Measurements from ENCODE around the gene WDR18.
"Not testable (repeated sequence)": the region's sequence is repeated elsewhere in the genome, so short reads cannot be mapped to it uniquely, and the experiment has no call there.

The WDR18 gene

DNA sequence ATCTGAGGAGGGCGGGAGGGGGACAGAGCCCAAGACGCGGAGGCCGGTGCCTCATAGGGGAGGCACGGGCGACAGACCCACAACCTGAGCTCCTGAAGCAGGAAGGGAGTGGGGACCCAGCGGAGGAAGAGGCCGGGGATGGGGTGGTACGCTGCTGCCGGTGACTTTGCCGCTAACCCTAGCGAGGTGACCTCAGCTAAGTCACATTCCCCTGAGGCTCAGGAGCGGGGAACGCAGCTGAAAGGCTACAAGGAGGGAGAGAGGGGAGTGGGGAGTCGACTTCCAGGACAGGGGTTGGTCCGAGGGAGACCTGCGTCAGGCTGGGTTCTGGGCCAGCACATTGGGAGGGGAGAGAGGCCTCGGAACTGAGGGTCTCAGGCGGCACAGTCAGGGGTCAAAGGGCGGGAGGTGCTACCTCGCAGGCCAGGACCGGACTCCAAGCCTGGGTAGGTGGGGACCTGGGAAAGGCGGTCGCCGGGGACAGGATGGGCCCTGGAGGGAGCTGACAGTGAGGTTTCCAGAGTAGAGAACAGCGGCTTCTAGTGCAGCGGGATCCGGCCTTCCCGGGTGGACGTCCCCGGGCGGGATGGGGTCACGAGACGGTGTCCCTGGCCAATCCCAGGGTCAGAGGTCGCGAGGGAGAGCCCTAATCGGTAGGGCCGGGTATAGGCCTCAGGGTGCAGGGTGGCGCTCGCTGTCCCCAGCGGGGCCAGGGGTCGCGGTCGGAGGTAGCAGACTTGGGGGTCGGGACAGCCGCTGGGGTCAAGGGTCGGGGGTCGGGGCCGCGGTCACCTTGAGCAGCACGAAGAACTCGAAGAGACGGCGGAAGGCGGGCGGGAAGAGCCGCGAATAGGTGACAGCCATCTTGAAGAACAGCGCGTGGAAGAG is 36.1 kb downstream of the WDR18 start:
- no peak for DNase-seq (ENCODE audit: low spot score)

- DNase-seq (ENCODE audit: low spot score), result peak; percentile 88
Observed at GRCh38 chr19:1020868-1021425, 36.8 kb downstream of the WDR18 start, which contains the start of gene TMEM259. Gene TMEM259, minus strand, starts transcription at chr19:1021123. Its CDS starts 127 bp downstream, at chr19:1020996.

DNA sequence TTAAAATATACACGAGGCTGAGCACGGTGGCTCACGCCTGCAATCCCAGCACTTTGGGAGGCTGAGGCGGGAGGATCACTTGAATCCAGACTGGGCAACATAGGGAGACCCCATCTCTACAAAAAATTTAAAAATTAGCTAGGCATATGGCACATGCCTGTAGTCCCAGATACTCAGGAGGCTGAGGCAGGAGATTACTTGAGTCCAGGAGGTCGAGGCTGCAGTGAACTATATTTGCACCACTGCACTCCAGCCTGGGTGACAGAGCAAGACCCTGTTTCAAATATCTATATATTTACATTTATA is 39.7 kb downstream of the WDR18 start:
- not testable (repeated sequence) for DNase-seq (ENCODE audit: low spot score)

DNA sequence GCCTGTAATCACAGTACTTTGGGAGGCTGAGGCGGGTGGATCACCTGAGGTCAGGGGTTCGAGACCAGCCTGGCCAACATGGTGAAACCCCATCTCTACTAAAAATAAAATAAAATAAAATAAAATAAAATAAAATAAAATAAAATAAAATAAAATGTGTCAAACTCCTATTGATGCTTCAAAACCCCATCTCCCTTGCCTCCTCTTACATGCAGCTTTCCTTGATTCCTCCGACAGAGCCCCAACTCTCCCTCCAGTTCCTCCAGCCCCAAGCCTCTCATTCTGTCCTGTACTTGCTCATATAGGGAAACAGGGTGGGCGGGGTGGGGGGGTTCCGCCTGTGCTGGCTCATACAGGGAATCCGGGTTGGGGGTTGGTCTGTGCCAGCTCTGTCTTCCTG is 40.9 kb downstream of the WDR18 start:
- not testable (repeated sequence) for DNase-seq (ENCODE audit: low spot score)

GRCh38 chr19:1025960-1026782 is 42.0 kb downstream of the WDR18 start, which contains the start of gene CNN2:
Gene CNN2, plus strand, starts transcription at chr19:1026608. Its CDS starts 54 bp downstream, at chr19:1026662.
- DNase-seq (ENCODE audit: low spot score), result peak; percentile 59

DNA sequence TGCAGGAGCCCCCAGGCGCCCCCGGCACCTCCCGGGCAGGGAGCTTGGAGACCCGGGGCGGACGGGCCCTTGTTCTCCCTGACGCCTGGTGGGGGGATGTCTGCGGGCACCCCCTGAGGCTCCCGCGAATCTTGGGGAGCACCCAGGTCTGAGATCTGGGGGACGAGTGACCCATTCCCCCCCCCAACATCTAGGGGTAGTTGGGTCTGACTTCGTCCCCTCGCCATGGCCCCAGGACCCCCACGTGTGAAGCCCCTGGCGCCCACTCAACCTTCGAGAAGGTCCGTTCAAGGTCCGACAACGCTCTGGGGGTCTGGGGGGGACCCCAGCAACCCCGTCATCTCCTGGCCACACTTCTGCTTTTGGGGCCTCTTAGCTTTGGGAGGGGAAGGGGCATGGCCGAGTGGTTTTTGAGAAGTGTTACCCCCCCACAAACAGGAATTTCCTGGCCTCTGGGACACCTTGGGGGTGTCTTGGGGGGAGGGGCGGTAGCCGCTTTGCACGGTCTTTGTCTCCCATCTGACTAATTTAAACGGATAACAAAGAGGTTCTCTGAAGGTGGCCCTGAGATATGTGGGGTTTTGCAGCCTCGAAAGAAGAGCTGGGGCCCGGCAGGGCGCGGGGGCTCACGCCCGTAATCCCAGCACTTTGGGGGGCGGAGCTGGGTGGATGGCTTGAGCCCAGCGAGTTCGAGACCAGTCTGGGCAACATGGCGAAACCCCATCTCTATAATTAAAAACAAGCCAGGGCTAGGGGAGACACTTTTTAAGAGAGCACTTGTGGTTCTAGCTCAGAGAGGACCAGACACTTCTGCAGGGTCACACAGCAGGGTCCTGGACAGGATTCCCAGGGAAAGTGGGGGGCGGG is 42.9 kb downstream of the WDR18 start:
- peak; percentile 17 for DNase-seq (ENCODE audit: low spot score)

DNA sequence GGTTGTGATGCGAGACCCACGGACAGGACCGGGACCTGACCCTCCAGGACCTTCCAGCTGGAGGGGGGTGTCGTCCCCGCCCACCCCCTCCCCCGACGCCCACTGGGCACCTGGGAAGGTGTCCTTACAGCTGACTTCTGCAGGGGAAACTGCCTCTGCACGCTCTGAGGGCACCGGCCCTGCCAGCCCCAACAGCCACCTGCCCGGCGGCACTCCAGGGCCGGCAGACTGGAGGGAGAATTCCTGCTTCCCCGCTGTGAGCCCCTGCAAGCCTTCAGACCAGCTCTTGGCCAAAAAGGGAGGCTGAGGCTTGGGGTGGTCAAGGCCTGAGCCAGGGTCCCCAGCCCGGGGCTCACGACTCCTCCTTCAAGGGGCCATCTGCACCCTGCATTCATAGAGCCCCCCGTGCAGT is 43.5 kb downstream of the WDR18 start:
- DNase-seq (ENCODE audit: low spot score), result no peak

- peak; percentile 82 for DNase-seq (ENCODE audit: low spot score)
Observed at GRCh38 chr19:1028062-1028926, 44.1 kb downstream of the WDR18 start.

DNA sequence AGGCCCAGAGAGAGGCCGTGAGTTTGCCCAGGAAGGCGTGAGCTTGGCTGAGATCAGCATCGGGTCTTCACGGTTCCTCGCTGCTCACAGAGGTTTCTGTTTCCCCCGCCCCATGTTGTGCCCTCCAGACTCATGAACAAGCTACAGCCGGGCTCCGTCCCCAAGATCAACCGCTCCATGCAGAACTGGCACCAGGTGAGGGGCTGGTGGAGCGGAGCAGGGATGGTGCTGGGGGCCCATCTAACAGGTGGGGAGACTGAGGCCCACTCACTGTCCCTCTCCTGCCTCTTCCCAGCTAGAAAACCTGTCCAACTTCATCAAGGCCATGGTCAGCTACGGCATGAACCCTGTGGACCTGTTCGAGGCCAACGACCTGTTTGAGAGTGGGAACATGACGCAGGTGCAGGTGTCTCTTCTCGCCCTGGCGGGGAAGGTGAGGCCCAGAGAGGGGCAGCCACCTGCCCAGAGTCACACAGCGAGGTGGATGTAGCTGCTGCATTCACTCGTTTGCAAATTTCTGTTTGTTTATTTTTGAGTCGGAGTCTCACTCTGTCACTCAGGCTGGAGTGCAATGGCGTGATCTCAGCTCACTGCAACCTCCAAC is 48.2 kb downstream of the WDR18 start:
- no peak for DNase-seq (ENCODE audit: low spot score)

GRCh38 chr19:1035998-1036621 is 52.0 kb downstream of the WDR18 start:
- DNase-seq (ENCODE audit: low spot score), result no peak

DNA sequence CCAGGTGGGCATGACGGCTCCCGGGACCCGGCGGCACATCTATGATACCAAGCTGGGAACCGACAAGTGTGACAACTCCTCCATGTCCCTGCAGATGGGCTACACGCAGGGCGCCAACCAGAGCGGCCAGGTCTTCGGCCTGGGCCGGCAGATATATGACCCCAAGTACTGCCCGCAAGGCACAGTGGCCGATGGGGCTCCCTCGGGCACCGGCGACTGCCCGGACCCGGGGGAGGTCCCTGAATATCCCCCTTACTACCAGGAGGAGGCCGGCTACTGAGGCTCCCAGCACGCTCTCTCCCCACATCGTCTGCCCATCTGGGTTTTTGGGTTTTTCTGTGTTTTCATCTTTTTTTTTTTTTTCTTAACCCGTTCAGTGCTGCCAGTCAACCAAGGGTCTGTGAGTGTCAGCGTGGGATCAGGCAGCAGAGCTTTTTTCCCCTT is 53.5 kb downstream of the WDR18 start:
- no peak for DNase-seq (ENCODE audit: low spot score)

DNA sequence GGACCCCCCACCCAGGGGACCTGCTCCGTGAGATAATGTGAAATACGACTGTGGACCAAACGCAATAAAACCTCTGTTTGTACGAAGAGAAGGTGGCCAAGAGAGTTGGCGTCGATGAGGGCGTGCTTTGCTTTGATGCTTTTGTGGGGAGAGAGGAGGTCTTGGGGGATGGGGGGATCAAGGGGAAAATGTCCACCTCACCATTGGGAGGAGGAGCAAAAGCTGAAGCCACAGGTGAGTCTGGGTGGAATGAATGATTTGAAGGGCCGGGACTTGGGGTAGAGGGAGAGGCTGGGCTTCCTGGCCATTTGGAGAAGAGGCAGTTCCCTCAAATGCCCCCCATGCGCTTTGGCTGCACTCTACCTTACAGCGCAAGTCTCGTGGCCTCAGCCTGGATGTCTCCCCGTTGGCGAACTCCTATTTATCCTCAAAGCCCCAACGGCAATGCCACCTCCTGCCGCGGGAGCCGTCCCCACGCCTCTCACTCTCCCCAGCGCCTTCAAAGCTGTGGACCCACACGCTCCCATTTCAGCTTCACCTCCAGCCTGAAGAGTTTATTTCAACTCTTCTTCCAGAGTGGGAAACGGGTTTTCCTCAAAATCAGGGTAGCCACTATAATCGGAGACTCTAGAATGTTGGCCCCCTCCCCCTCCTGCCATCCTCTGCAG is 55.0 kb downstream of the WDR18 start:
- peak; percentile 28 for DNase-seq (ENCODE audit: low spot score)

DNA sequence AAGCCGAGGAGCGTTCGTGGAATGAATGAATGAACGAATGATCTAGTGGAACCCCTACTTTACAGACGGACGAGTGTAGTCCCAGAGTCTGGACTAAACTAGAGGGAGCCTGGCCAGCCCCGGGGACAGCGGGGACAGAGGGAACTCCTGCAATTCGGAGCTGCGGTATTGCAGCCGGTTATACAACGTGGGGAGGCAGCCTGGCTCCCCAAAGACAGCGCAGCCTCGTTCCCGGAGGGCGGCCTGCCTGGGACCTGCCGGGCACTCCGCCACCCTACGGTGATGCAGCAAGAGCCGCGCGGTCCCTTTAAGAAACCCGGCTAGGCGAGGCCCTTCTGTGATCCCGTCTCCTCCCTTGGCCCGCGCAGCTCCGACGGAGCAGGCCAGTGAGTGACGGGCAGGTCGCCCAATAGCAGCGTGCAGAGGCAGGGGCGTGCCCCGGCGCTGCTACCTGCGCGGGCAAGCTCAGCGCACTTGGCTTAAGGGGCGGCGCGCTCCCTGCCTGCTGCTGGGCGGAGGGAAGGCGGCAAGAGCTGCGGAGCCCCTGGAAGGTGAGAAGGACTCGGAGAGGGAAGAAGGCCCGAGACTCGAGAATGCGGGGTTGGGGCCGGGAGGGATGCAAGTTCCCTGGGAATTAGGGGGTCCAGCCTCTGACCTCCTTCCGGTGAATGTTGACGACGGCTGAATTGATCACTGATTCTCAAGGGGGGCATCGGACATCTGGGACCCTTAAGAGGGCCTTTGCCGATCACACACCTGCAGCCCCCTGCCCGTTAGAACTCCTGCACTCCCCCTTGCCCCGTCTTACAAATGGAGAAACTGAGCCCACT is 55.7 kb downstream of the WDR18 start, which contains the start of gene ABCA7:
Gene ABCA7 (plus strand): TSS at position 462 of the 830 bp plus-strand sequence. CDS start 1,255 bp downstream, outside the sequence.
- DNase-seq (ENCODE audit: low spot score), result peak; percentile 92

GRCh38 chr19:1040476-1041271 is 56.5 kb downstream of the WDR18 start:
- DNase-seq (ENCODE audit: low spot score), result peak; percentile 85

GRCh38 chr19:1041272-1041834 is 57.2 kb downstream of the WDR18 start:
- DNase-seq (ENCODE audit: low spot score), result no peak

DNA sequence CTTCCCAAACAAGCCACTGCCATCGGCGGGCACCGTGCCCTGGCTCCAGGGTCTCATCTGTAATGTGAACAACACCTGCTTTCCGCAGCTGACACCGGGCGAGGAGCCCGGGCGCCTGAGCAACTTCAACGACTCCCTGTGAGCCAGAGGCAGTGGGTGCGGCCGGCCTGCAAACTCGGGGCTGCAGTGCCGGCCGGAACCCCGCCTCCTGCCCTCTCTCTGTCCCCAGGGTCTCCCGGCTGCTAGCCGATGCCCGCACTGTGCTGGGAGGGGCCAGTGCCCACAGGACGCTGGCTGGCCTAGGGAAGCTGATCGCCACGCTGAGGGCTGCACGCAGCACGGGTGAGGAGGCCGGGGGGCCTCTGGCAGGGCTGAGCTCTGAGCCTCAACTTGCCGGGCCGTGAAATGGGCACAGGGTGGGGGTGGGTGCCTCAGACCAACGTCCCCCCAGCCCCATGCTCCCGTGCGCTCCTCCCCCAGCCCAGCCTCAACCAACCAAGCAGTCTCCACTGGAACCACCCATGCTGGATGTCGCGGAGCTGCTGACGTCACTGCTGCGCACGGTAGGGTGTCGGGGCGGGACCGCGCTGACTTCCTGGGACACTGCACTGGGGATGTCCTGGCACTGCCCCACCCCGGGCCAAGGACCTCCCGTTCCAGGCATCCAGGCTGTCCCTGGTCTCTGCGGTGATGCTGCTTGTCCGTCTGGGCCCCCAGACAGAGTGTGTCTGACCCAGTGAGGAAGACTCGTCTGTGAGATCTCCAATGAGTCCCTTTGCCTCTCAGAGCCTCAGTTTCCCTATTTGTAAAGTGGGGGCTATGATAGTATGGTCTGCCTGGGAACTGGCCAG is 57.9 kb downstream of the WDR18 start:
- no peak for DNase-seq (ENCODE audit: low spot score)

Measured in SW480 (cell line).